GM12891 (cell line): ENCODE results near the gene CTNNA1.

Source experiments
- POLR2A ChIP-seq: IDR thresholded peaks from 2 replicates; pipeline ENCODE4 v1.6.1; 2011; ENCODE audit warnings: low read depth, low read length, control low read depth
- POLR2AphosphoS5 ChIP-seq: IDR thresholded peaks from 2 replicates; pipeline ENCODE4 v1.6.1; 2011; ENCODE audit warnings: low read depth, low read length, control low read depth

GRCh38 chr5:138951986-138952735, 198.9 kb downstream of the CTNNA1 start:
- TF ChIP-seq POLR2A (no peak), POLR2AphosphoS5 (no peak)
